SK-N-MC (cell line): Measurements from ENCODE around the gene PTPN6.
A peak's percentile ranks its signal among the peaks of the same experiment; 100 is the strongest.

Experiments
- DNase-seq: peaks from one replicate; pipeline ENCODE4 v3.0.0-alpha.2; 2011; ENCODE audit warnings: low read depth, low spot score
- H3K27ac ChIP-seq: fragments of 200-600 bp; sonication (generic); 2 replicates; pipeline ENCODE4 v1.5.1; 2016; ENCODE audit warnings: mixed run types
- H3K36me3 ChIP-seq: fragments of 200-600 bp; sonication (generic); 2 replicates; pipeline ENCODE4 v1.6.1; 2017; ENCODE audit warnings: antibody characterized with exemption, low read length, mixed read lengths; ENCODE audit not compliant: insufficient read depth
- H3K4me3 ChIP-seq: fragments of 200-600 bp; sonication (generic); 2 replicates; pipeline ENCODE4 v1.5.1; 2016
- H3K9ac ChIP-seq: fragments of 200-600 bp; sonication (generic); 2 replicates; pipeline ENCODE4 v1.8.0; 2017; ENCODE audit warnings: mixed run types, mixed read lengths; ENCODE audit not compliant: insufficient read length
- H3K9me3 ChIP-seq: fragments of 200-600 bp; sonication (generic); 2 replicates; pipeline ENCODE4 v1.6.1; 2017; ENCODE audit warnings: low read depth, mild to moderate bottlenecking, antibody characterized with exemption, low read length, moderate library complexity, mixed read lengths
- EZH2 ChIP-seq: fragments of 200-600 bp; sonication (generic); IDR thresholded peaks from one replicate; pipeline ENCODE4 v1.6.1; 2017; ENCODE audit warnings: antibody characterized with exemption
- FOXP2 ChIP-seq: optimal IDR thresholded peaks from 2 replicates; pipeline ENCODE3; 2011; ENCODE audit warnings: mild to moderate bottlenecking, moderate library complexity; ENCODE audit not compliant: insufficient read depth; ENCODE audit errors: extremely low read length, control extremely low read depth
- POLR2AphosphoS5 ChIP-seq: IDR thresholded peaks from 2 replicates; pipeline ENCODE4 v1.6.1; 2012; ENCODE audit warnings: mild to moderate bottlenecking, low read depth, low read length, borderline replicate concordance

PTPN6 gene

GRCh38 chr12:6928022-6928702 lies 23.0 kb upstream of the PTPN6 start:
- no peaks in the 10 kb centered on the region for H3K9me3 ChIP-seq
- no peak for TF ChIP-seq POLR2AphosphoS5
- no peak for TF ChIP-seq FOXP2
- DNase-seq: no peak
- peaks cover 14% of the 10 kb centered on the region for H3K36me3 ChIP-seq
- peak overlapping the region; percentile 93 for H3K9ac ChIP-seq
- peak overlapping the region; percentile 94 for H3K4me3 ChIP-seq
- peak overlapping the region; percentile 63; the same call in 1 of the 2 replicates for H3K27ac ChIP-seq

GRCh38 chr12:6928703-6929407 lies 22.3 kb upstream of the PTPN6 start:
- Histone ChIP-seq H3K27ac (peak overlapping the region; percentile 63; the same call in 1 of the 2 replicates), H3K9ac (peak overlapping the region; percentile 93), H3K9me3 (no peaks in the 10 kb centered on the region), H3K4me3 (peak overlapping the region; percentile 94), H3K36me3 (peaks cover 20% of the 10 kb centered on the region)
- TF ChIP-seq EZH2 (no peak), FOXP2 (no peak), POLR2AphosphoS5 (no peak)
- DNase-seq: no peak

GRCh38 chr12:6929466-6930452 lies 21.4 kb upstream of the PTPN6 start:
- Histone ChIP-seq H3K9ac (peak overlapping the region; percentile 93), H3K27ac (peak overlapping the region; percentile 27; the same call in 1 of the 2 replicates), H3K4me3 (peak overlapping the region; percentile 94), H3K9me3 (no peaks in the 10 kb centered on the region), H3K36me3 (peaks cover 28% of the 10 kb centered on the region)
- TF ChIP-seq POLR2AphosphoS5 (peak; percentile 34; the same call in 1 of the 2 replicates), FOXP2 (no peak)
- DNase-seq: no peak

- TF ChIP-seq FOXP2: no peak
- no peak for TF ChIP-seq POLR2AphosphoS5
- TF ChIP-seq EZH2: no peak
- Histone ChIP-seq H3K4me3 (no peak overlapping the region), H3K27ac (peak overlapping the region; percentile 4), H3K9me3 (no peaks in the 10 kb centered on the region), H3K36me3 (peaks cover 46% of the 10 kb centered on the region), H3K9ac (peak overlapping the region; percentile 17)
- DNase-seq: no peak
Measured at GRCh38 chr12:6932766-6933165, 18.4 kb upstream of the PTPN6 start.

- Histone ChIP-seq H3K9me3 (no peaks in the 10 kb centered on the region), H3K36me3 (peaks cover 50% of the 10 kb centered on the region), H3K9ac (no peak overlapping the region), H3K4me3 (no peak overlapping the region), H3K27ac (peak overlapping the region; percentile 69)
- TF ChIP-seq FOXP2 (no peak), EZH2 (no peak), POLR2AphosphoS5 (no peak)
- no peak for DNase-seq
Measured at GRCh38 chr12:6934110-6934509, 17.0 kb upstream of the PTPN6 start.

- H3K9ac ChIP-seq: no peak overlapping the region
- H3K27ac ChIP-seq: peak overlapping the region; percentile 57; the same call in 1 of the 2 replicates
- H3K9me3 ChIP-seq: no peaks in the 10 kb centered on the region
- no peak for DNase-seq
- TF ChIP-seq POLR2AphosphoS5 (no peak), EZH2 (no peak), FOXP2 (no peak)
- H3K36me3 ChIP-seq: peaks cover 53% of the 10 kb centered on the region
- H3K4me3 ChIP-seq: no peak overlapping the region
Measured at GRCh38 chr12:6935371-6936193, 15.6 kb upstream of the PTPN6 start.

- no peak for DNase-seq
- no peak overlapping the region for H3K9ac ChIP-seq
- H3K36me3 ChIP-seq: peaks cover 56% of the 10 kb centered on the region
- H3K4me3 ChIP-seq: no peak overlapping the region
- TF ChIP-seq EZH2 (no peak), POLR2AphosphoS5 (no peak), FOXP2 (no peak)
- no peaks in the 10 kb centered on the region for H3K9me3 ChIP-seq
- 0 out of 2 replicates have a peak overlapping the region, but pooled peaks have one; percentile 92 for H3K27ac ChIP-seq
Measured at GRCh38 chr12:6936194-6936635, 14.9 kb upstream of the PTPN6 start.
